Large intestine (tissue), 3 donors: ENCODE measurements around the gene GNAS-AS1. TPM values are rescaled to one million over a fixed set of nuclear protein-coding genes. Genes with fewer than 3 reads are reported as not detected.

ENCODE experiments used
- DNase-seq, 2 donors: peaks; one replicate each; pipeline versions ENCODE4 v3.0.0 to v3.0.0-alpha.2; 2013
- H3K27ac ChIP-seq: one replicate; pipeline ENCODE4 v1.5.1; 2013; ENCODE audit warnings: low read length
- H3K27me3 ChIP-seq: 2 replicates; pipeline ENCODE4 v1.6.1; 2013; ENCODE audit warnings: low read length; ENCODE audit not compliant: control insufficient read depth, insufficient read depth
- H3K36me3 ChIP-seq: 2 replicates; pipeline ENCODE4 v1.6.1; 2013; ENCODE audit warnings: low read length; ENCODE audit not compliant: control insufficient read depth, insufficient read depth
- H3K4me1 ChIP-seq: one replicate; pipeline ENCODE4 v1.6.1; 2013; ENCODE audit warnings: low read length; ENCODE audit not compliant: control insufficient read depth, insufficient read depth
- H3K4me3 ChIP-seq: one replicate; pipeline ENCODE4 v1.5.1; 2013; ENCODE audit warnings: low read length
- H3K9me3 ChIP-seq: one replicate; pipeline ENCODE4 v1.6.1; 2013; ENCODE audit warnings: mild to moderate bottlenecking, low read depth, low read length, moderate library complexity; ENCODE audit not compliant: control insufficient read depth
- WGBS: methylation state at CpG from one replicate; pipeline ENCODE4 v1.1.5; 2013; ENCODE audit warnings: low lambda C conversion rate; ENCODE audit not compliant: insufficient coverage; 5-methylcytosine and 5-hydroxymethylcytosine counted together
- polyA plus RNA-seq: library from polyadenylated mRNA; unstranded; fragments of 120-200 nt; gene quantifications from one replicate; pipeline ENCODE4 v1.2.1, GENCODE V29; 2013

The GNAS-AS1 gene
- polyA plus RNA-seq, 1 donor: 0.40 TPM

DNA sequence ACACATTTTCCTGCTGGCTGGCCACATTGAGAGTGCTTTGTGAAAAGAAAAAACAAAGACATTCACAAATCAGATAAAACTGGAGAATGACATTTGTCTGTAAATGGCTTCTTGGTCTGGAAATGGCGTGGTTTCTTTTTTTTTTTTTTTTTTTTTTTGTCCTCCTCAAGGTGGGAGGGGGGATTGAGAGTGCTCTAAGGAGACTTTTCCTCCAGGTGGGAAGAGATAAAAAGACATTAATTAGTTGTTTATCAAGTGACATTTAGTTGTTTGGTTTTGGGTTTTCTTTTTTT lies 42.2 kb upstream of the GNAS-AS1 start:
- Histone ChIP-seq H3K9me3 (peaks cover 5% of the 10 kb centered on the region), H3K27ac (peak overlapping the region; percentile 97), H3K27me3 (no peaks in the 10 kb centered on the region), H3K4me1 (peaks cover 16% of the 10 kb centered on the region), H3K4me3 (peak overlapping the region; percentile 92), H3K36me3 (peaks cover 9% of the 10 kb centered on the region)
- WGBS: no CpG with 5 or more reads among the region's 1 CpG
- no peak for DNase-seq

DNA sequence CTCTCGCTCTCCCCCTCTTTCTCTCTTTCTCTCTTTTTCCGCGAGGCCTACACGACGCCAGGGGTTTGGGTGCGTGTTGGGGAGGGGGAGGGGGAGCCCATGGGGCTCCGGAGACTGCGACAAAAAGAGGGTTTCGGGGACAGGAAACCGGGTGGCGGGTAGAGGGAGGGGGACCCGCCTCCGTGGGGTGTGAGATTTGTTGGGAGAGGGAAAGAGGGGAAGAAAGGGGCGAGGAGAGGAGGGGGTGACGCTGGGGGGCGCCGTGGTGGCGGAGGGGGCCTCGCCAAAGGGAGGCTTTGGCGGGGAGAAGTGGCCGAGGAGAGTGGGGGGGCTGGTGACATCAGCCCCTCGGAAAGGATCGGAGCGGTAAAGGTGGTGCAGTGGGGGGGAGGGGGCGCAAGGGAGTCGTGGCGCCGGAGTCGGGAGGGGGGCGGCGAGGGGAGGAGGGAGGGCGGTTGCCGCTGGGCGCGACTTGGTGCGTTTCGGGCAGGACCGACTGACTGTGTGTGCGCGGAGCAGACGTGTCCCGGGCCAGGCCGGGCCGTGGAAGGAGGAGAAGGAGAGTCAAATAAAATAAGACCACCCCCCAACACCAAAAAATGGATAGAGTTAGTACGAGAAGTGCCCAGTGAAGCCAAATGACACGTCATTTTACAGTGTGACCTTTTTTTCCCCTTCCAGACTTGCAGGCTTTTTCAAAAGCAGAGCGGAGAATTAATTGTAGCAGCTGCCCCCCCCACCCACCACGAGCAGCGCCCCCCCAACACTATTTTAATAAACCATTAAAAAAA lies 41.6 kb upstream of the GNAS-AS1 start:
- Histone ChIP-seq H3K27me3 (no peaks in the 10 kb centered on the region), H3K4me3 (peak overlapping the region; percentile 92), H3K4me1 (peaks cover 16% of the 10 kb centered on the region), H3K27ac (peak overlapping the region; percentile 97), H3K9me3 (peaks cover 5% of the 10 kb centered on the region), H3K36me3 (peaks cover 9% of the 10 kb centered on the region)
- 0% methylated on average over 1 of the region's 49 CpGs for WGBS
- DNase-seq: peak; percentile 59 to 75

DNA sequence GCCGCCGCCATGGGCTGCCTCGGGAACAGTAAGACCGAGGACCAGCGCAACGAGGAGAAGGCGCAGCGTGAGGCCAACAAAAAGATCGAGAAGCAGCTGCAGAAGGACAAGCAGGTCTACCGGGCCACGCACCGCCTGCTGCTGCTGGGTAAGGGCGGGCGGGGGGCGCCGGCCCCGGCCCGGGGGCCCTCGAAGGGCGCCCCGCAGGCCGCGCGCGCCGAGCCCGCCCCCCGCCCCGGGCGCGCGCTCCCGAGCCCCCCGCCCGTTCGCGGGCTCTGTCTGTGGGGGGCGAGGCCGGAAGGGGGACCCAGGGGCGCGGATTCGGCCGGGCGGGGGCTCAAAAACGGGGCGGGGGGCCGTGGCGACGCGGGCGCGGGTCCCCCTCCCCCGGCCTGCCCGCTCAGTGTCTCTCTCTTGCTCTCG lies 41.0 kb upstream of the GNAS-AS1 start:
- peaks cover 16% of the 10 kb centered on the region for H3K4me1 ChIP-seq
- H3K9me3 ChIP-seq: peaks cover 5% of the 10 kb centered on the region
- peak; percentile 23 to 64 for DNase-seq
- no CpG with 5 or more reads among the region's 55 CpGs for WGBS
- H3K27me3 ChIP-seq: no peaks in the 10 kb centered on the region
- peak overlapping the region; percentile 92 for H3K4me3 ChIP-seq
- peaks cover 9% of the 10 kb centered on the region for H3K36me3 ChIP-seq
- peak overlapping the region; percentile 97 for H3K27ac ChIP-seq

DNA sequence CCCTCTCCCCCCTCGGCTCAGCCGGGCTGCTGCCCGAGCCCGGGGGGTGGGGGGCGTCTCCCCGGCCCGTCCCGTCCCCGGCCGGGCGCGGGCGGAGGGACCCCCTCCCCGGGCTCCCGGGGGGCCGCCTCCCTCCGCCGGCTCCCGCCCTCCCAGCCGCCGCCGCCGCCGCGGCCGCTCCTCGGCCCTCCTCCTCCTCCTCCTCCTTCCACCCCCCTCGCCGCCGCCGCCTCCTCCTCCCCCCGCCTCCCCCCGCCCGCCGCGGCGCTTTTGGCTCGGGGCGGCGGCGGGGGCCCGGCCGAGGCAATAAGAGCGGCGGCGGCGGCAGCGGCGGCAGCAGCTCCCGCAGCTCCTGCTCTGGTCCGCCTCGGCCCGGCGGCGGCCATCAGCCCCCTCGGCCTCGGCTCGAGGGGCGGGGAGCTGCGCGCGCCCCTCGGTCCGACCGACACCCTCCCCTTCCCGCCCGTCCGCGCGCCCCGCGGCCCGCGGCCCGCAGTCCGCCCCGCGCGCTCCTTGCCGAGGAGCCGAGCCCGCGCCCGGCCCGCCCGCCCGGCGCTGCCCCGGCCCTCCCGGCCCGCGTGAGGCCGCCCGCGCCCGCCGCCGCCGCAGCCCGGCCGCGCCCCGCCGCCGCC lies 40.5 kb upstream of the GNAS-AS1 start:
- peak in 1 of 2 donors; percentile 85 for DNase-seq
- peak overlapping the region; percentile 83 for H3K27ac ChIP-seq
- peaks cover 5% of the 10 kb centered on the region for H3K9me3 ChIP-seq
- no peaks in the 10 kb centered on the region for H3K27me3 ChIP-seq
- WGBS: no CpG with 5 or more reads among the region's 105 CpGs
- peaks cover 4% of the 10 kb centered on the region for H3K36me3 ChIP-seq
- peaks cover 16% of the 10 kb centered on the region for H3K4me1 ChIP-seq
- H3K4me3 ChIP-seq: peak overlapping the region; percentile 92

DNA sequence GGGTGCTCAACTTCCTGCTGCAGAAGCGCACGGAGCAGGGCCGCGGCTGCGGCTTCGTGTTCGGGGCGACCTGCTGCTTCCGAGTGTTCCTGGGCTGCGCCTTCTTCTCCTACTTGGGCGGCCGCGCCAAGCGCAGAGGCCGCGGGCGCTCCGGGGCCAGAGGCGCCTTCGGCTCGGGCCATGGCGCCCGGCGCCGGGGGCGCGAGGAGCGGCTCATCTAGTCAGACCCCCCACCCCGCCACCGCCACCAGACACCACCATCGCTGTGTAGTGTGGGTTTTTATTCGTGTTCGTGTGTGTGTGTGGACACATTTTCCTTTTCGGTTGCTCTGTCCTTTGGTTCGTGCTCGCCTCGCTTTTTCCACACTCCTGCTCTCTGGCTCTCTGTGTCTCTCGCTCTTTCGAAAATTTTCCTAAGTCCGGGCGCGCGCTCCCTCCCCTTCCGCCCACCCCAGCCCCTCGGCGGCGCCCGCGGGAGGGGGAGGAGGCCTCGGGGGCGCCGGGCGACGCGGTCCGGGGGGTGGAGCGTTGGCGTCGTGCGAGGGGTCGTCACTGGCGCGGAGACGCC lies 39.9 kb upstream of the GNAS-AS1 start:
- Histone ChIP-seq H3K4me3 (peak overlapping the region; percentile 48), H3K27me3 (no peaks in the 10 kb centered on the region), H3K36me3 (no peaks in the 10 kb centered on the region), H3K4me1 (peaks cover 13% of the 10 kb centered on the region), H3K9me3 (peaks cover 5% of the 10 kb centered on the region), H3K27ac (peak overlapping the region; percentile 81)
- no CpG with 5 or more reads among the region's 64 CpGs for WGBS
- peak; percentile 78 to 88 for DNase-seq

DNA sequence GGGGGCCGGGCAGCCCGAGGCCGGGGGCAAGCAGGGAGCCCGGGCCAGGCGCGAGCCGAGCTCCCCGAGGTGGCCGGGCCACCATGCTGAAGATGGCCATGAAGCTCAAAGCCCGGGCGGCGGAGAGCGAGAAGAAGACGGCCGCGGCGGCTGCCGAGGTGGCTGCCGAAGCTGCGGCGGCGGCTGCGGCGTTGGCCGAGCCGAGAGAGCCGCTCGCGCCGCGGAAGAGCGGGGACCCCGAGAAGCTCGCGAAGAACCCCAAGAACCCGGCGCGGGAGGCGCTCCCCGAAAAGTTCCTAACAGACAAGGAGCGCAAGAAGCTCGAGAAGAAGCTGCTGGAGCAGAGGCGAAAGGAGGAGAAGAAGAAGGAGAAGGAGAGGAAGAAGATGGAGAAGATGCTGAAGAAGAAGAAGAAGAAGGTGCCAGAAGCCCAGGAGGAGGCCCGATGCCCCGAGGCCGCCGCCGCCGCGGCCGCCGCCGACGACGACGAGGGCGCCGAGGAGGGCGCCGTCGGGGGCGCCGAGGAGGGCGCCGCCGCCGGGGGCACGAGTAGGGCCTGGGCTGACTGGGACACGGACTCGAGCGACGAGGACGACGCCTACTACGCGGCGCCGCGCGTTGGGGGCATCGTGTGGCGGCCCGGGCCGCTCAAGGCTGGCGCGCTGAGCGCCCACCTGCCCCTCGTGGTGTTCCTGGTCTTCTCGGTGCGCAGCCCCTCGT lies 39.3 kb upstream of the GNAS-AS1 start:
- Histone ChIP-seq H3K4me1 (peaks cover 10% of the 10 kb centered on the region), H3K9me3 (peaks cover 5% of the 10 kb centered on the region), H3K27me3 (no peaks in the 10 kb centered on the region), H3K36me3 (no peaks in the 10 kb centered on the region), H3K27ac (peak overlapping the region; percentile 81), H3K4me3 (peak overlapping the region; percentile 48)
- no CpG with 5 or more reads among the region's 91 CpGs for WGBS
- peak in 1 of 2 donors; percentile 44 for DNase-seq

DNA sequence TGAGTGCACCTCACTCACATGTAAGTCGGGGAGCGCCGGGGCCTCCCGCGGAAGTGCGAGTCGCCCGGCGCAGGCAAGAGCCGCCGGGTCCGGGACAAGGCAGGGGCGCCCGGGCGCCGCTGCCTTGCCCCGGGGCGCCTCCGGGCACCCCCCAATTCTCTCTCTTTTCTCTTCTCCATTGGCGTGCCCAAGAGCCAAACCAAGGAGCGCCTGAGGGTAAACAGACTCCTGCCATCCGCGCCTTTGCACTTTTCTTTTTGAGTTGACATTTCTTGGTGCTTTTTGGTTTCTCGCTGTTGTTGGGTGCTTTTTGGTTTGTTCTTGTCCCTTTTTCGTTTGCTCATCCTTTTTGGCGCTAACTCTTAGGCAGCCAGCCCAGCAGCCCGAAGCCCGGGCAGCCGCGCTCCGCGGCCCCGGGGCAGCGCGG lies 38.6 kb upstream of the GNAS-AS1 start:
- peaks cover 8% of the 10 kb centered on the region for H3K4me1 ChIP-seq
- no peaks in the 10 kb centered on the region for H3K36me3 ChIP-seq
- no peaks in the 10 kb centered on the region for H3K27me3 ChIP-seq
- no peak overlapping the region for H3K27ac ChIP-seq
- H3K9me3 ChIP-seq: peaks cover 5% of the 10 kb centered on the region
- H3K4me3 ChIP-seq: peak overlapping the region; percentile 43
- WGBS: 37% methylated on average over 3 of the region's 35 CpGs
- DNase-seq: no peak

DNA sequence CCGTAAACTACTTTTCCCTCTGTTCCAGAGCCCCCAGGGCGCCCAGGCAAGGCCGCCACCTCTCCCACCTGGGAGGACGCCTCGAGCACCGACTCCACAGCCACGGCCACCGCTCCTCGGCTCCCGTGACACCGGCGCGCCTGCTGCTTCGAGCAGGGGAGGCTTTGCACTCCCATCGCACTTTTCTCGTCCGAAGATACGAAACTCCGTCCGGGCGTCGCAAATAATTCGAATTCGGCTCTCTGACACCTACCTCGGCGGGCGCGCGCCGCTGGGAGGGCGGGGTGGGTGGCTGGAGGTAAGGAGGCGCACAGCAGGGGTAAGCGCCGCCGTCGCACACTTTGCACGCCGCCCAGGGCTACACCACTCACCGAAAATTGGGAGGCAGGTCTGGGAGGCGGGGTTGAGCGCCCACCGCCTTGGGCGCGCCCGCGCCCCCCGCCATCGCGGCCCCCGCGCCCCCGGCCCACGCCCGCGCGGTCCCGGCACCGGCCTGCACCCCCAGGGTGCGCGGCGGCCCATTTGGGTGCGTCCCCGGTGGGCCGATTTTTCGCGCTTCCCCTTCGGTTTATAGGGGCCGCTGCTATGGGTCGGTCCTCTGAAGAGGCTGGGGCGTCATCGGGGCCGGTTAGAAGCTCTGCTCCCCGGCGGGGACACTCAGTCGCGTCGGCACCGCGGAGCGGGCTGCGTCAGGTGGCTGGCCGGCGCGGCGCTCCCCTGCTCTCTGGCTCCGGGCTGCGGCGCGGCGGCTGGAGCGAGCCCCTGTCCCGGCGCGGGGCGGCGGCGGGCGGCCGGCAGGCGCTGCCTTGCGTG lies 38.0 kb upstream of the GNAS-AS1 start:
- DNase-seq: peak; percentile 60 to 86
- no peaks in the 10 kb centered on the region for H3K36me3 ChIP-seq
- peaks cover 4% of the 10 kb centered on the region for H3K4me1 ChIP-seq
- peaks cover 5% of the 10 kb centered on the region for H3K9me3 ChIP-seq
- H3K27ac ChIP-seq: no peak overlapping the region
- WGBS: no CpG with 5 or more reads among the region's 101 CpGs
- H3K27me3 ChIP-seq: no peaks in the 10 kb centered on the region
- H3K4me3 ChIP-seq: peak overlapping the region; percentile 63

DNA sequence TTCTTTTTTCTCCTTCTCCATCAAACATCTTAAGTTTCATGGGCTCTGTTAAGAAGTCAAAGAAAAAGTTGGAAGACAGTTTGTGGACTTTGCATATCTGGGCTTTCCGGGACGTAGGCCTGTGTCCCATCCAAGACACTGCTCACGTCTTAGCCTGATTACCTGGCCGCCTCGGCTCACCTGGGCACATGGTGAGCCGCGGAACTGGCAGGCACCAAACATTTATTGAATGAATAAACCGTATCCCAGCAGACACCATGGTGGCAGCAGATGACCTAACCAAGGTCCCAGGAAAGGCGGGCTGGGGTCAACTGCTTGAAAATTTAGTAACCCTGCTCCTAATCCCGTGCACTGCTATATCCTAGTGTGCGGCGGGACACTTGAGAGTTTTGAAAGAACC lies 37.4 kb upstream of the GNAS-AS1 start:
- Histone ChIP-seq H3K27me3 (no peaks in the 10 kb centered on the region), H3K36me3 (no peaks in the 10 kb centered on the region), H3K9me3 (peaks cover 5% of the 10 kb centered on the region), H3K27ac (no peak overlapping the region), H3K4me3 (peak overlapping the region; percentile 63), H3K4me1 (no peaks in the 10 kb centered on the region)
- peak in 1 of 2 donors; percentile 30 for DNase-seq
- no CpG with 5 or more reads among the region's 12 CpGs for WGBS

DNA sequence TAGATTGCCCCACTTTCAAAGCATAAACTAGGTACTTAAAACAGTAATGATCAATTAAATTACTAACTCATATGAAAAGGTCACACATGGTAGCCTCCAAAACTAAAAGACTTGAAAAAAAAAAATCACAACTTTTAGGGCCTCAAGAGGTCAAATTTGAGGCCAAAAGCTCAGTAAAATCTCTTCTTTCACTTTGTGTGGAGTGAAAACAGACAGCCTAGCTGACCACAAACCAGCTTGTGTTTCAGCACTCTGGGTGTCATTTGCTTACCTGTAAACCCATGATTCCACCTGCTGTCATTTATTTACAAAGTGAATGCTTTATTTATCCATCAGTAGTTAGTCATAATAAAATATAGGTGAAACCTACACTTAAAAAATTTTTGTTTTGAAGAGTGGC lies 35.8 kb upstream of the GNAS-AS1 start:
- H3K27me3 ChIP-seq: no peaks in the 10 kb centered on the region
- H3K4me3 ChIP-seq: no peak overlapping the region
- H3K9me3 ChIP-seq: peaks cover 5% of the 10 kb centered on the region
- no peaks in the 10 kb centered on the region for H3K4me1 ChIP-seq
- no peaks in the 10 kb centered on the region for H3K36me3 ChIP-seq
- DNase-seq: no peak
- no peak overlapping the region for H3K27ac ChIP-seq
